Transverse colon (tissue), 3 donors: ENCODE measurements around the gene SET.

Source experiments
- POLR2A ChIP-seq: fragments of 450-650 bp; IDR thresholded peaks from one replicate; pipeline ENCODE4 v1.6.1; 2016; ENCODE audit warnings: antibody characterized with exemption, mild to moderate bottlenecking, moderate library complexity
- TF ChIP-seq, protein P1 (sequence below), 5 experiments: fragments of 200-600 bp in 3 of 5; fragments of 450-650 bp in 2 of 5; sonication (generic) in 3 of 5; IDR thresholded peaks; 1 replicate in 2 of 5; 2 replicates in 3 of 5; pipeline ENCODE4 v1.5.1; 2016 to 2017; ENCODE audit warnings: antibody characterized with exemption in 5 of 5, inconsistent platforms in 3 of 5, mild to moderate bottlenecking in 2 of 5, moderate library complexity in 1 of 5

DNA sequence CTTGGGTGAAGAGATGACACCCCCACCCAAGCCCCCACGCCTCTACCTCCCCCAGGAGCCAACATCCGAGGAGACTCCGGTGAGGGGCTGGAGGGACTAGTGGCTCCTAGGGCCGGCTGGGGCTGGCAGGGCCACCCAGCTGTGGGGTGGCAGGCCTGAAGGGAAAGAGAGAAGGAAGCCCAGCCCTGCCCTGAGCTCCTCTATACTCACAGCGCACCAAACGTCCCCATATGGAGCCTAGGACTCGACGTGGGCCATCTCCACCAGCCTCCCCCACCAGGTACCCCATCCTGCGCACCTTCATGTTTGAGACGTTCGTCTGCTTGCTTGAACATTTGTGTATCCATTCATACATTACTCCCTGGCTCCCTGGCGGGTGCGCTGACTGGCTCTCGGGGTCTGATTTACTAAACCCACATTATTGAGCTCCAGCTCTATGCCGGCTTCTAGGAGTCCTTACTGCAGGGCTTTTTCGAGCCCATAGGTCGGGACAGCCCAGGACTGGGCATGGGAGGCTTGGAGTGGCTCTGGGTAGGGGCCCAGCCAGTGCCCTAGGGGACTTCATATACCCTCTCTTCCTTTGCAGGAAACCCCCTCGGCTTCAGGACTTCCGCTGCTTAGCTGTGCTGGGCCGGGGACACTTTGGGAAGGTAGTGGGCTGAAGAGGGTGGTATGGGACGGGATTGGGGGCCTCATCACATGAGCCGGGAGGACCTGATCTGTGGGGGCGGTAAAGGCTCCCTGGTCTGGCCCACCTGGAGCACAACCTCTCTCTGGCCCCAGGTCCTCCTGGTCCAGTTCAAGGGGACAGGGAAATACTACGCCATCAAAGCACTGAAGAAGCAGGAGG lies 25.8 kb downstream of the SET start:
- TF ChIP-seq, protein P1, sequence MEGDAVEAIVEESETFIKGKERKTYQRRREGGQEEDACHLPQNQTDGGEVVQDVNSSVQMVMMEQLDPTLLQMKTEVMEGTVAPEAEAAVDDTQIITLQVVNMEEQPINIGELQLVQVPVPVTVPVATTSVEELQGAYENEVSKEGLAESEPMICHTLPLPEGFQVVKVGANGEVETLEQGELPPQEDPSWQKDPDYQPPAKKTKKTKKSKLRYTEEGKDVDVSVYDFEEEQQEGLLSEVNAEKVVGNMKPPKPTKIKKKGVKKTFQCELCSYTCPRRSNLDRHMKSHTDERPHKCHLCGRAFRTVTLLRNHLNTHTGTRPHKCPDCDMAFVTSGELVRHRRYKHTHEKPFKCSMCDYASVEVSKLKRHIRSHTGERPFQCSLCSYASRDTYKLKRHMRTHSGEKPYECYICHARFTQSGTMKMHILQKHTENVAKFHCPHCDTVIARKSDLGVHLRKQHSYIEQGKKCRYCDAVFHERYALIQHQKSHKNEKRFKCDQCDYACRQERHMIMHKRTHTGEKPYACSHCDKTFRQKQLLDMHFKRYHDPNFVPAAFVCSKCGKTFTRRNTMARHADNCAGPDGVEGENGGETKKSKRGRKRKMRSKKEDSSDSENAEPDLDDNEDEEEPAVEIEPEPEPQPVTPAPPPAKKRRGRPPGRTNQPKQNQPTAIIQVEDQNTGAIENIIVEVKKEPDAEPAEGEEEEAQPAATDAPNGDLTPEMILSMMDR (IDR thresholded peaks at IDR 0.05), result no peak
- no peak for TF ChIP-seq POLR2A
